ENCODE data around the gene SYNJ2. TPM values are rescaled to one million over a fixed set of nuclear protein-coding genes. Genes with fewer than 3 reads are reported as not detected.

The SYNJ2 gene
- total and polyA plus RNA-seq, 2 of the 4 experiments (the other 2 are of a cell fraction) = 40.8 to 45.2 TPM

- TF ChIP-seq MAZ (IDR thresholded peaks at IDR 0.05; ENCODE audit: borderline replicate concordance, low read depth, low read length) (no peak), CHD1 (IDR thresholded peaks at IDR 0.05; ENCODE audit: low read depth, low read length) (no peak), MXI1 (IDR thresholded peaks at IDR 0.05; ENCODE audit: borderline replicate concordance, low read depth, low read length) (no peak), NFE2L2 (IDR thresholded peaks at IDR 0.05; ENCODE audit: low read depth, low read length) (no peak), BHLHE40 (IDR thresholded peaks at IDR 0.05; ENCODE audit: low read depth, low read length) (no peak), CTCF (conservative IDR thresholded peaks at IDR 0.05; ENCODE audit: low read depth, low read length) (no peak), FOS (IDR thresholded peaks at IDR 0.05; ENCODE audit: low read depth, low read length) (no peak), POLR2A (IDR thresholded peaks at IDR 0.05; ENCODE audit: low read depth, low read length) (no peak), RFX5 (IDR thresholded peaks at IDR 0.05; ENCODE audit: low read depth, low read length) (no peak), RCOR1 (IDR thresholded peaks at IDR 0.05; ENCODE audit: insufficient replicate concordance, low read length) (no peak), MAFK (IDR thresholded peaks at IDR 0.05; ENCODE audit: low read depth, low read length) (no peak), CEBPB (IDR thresholded peaks at IDR 0.05; ENCODE audit: low read depth, low read length) (no peak), SMC3 (IDR thresholded peaks at IDR 0.05; ENCODE audit: low read depth, low read length) (no peak), RAD21 (IDR thresholded peaks at IDR 0.05; ENCODE audit: low read length) (no peak)
- TF ChIP-seq, protein P1, sequence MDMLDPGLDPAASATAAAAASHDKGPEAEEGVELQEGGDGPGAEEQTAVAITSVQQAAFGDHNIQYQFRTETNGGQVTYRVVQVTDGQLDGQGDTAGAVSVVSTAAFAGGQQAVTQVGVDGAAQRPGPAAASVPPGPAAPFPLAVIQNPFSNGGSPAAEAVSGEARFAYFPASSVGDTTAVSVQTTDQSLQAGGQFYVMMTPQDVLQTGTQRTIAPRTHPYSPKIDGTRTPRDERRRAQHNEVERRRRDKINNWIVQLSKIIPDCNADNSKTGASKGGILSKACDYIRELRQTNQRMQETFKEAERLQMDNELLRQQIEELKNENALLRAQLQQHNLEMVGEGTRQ (IDR thresholded peaks at IDR 0.05; ENCODE audit: low read depth, low read length) = no peak
- TF ChIP-seq, protein P2, sequence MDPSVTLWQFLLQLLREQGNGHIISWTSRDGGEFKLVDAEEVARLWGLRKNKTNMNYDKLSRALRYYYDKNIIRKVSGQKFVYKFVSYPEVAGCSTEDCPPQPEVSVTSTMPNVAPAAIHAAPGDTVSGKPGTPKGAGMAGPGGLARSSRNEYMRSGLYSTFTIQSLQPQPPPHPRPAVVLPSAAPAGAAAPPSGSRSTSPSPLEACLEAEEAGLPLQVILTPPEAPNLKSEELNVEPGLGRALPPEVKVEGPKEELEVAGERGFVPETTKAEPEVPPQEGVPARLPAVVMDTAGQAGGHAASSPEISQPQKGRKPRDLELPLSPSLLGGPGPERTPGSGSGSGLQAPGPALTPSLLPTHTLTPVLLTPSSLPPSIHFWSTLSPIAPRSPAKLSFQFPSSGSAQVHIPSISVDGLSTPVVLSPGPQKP (IDR thresholded peaks at IDR 0.05; ENCODE audit: borderline replicate concordance, low read depth, low read length) = no peak
- ChIA-PET CTCF (no interaction called here), POLR2A (ENCODE audit: unreplicated experiment) (no interaction called here)
- H4K8ac ChIP-seq (ENCODE audit: low read depth in 2 of 2, low read length in 2 of 2) = no peak overlapping the region
- H3K23ac ChIP-seq (ENCODE audit: low read depth, low read length) = no peak overlapping the region
- no peak overlapping the region for H2BK20ac ChIP-seq (ENCODE audit: low read depth, low read length)
- ATAC-seq (ENCODE audit: low read depth) (no peak), DNase-seq (no peak)
- intact Hi-C loops (cut with micrococcal nuclease) = no loop called here
- no peak overlapping the region for H3K27ac ChIP-seq (ENCODE audit: insufficient read depth, low read length)
- H3K9ac ChIP-seq (ENCODE audit: low read depth, low read length) = no peak overlapping the region
- H2AK5ac ChIP-seq (ENCODE audit: low read depth, low read length) = no peak overlapping the region
- H4K5ac ChIP-seq (ENCODE audit: low read depth, low read length) = no peak overlapping the region
- peaks cover 4% of the 10 kb centered on the region; the same call in 1 of the 2 replicates for H3K36me3 ChIP-seq (ENCODE audit: control insufficient read depth, insufficient read depth, low read length)
- no peak overlapping the region for H2BK15ac ChIP-seq (ENCODE audit: low read depth, low read length)
- no peak overlapping the region for H3K14ac ChIP-seq (replicated peaks; ENCODE audit: low read depth, low read length)
- no peak overlapping the region for H2BK5ac ChIP-seq (ENCODE audit: low read depth, low read length, poor library complexity, severe bottlenecking)
- no peak overlapping the region for H2AFZ ChIP-seq (replicated peaks; ENCODE audit: low read length, poor library complexity)
- H3K4me3 ChIP-seq (ENCODE audit: insufficient read depth, low read depth, low read length) = no peak overlapping the region
- H4K91ac ChIP-seq (ENCODE audit: insufficient read depth, low read depth, low read length) = no peak overlapping the region
- no peak overlapping the region for H3K18ac ChIP-seq (ENCODE audit: low read depth, low read length)
- no peaks in the 10 kb centered on the region for H3K9me3 ChIP-seq (ENCODE audit: control insufficient read depth, insufficient read depth, low read length)
- H3K79me1 ChIP-seq (ENCODE audit: low read depth in 1 of 2, low read length in 2 of 2) = peaks cover 0 to 4% of the 10 kb centered on the region in 2 experiments; a peak in 2 of 4 replicates
- no TSS peak for BruUV-seq (replicated peaks)
- 100% methylated on average over 1 of the region's 4 CpGs; no CpG with 5 or more reads in 1 of the 2 experiments for WGBS, 2 experiments (ENCODE audit: extremely low coverage in 2 of 2, insufficient read length in 1 of 2)
- no peaks in the 10 kb centered on the region for H3K4me1 ChIP-seq (ENCODE audit: control insufficient read depth, insufficient read depth, low read length)
- no peaks in the 10 kb centered on the region for H3K27me3 ChIP-seq (ENCODE audit: control insufficient read depth, insufficient read depth, low read length)
- dilution Hi-C loops (cut with HindIII; ENCODE audit: low sequenced_read_pairs, unreplicated experiment) = no loop called here
- no peak overlapping the region for H2AK9ac ChIP-seq (replicated peaks; ENCODE audit: low read depth, low read length, poor library complexity)
- in situ Hi-C loops (cut with MboI; ENCODE audit: low sequenced_read_pairs) = no loop called here
- no peak overlapping the region for H3K4ac ChIP-seq (ENCODE audit: low read depth, low read length)
- no peak overlapping the region for H3K4me2 ChIP-seq (ENCODE audit: low read depth, low read length)
- no peaks in the 10 kb centered on the region for H3K9me1 ChIP-seq (ENCODE audit: insufficient read depth, low read length)
- H3K56ac ChIP-seq (ENCODE audit: extremely low read depth, insufficient read depth, low read length) = no peak overlapping the region
- H2BK120ac ChIP-seq (ENCODE audit: low read depth, low read length) = no peak overlapping the region
- no peaks in the 10 kb centered on the region for H4K20me1 ChIP-seq (ENCODE audit: insufficient read depth, low read length)
Measured at GRCh38 chr6:158103228-158103627, 121.6 kb downstream of the SYNJ2 start.
